ENCODE measurements around the gene SPPL3.

The SPPL3 gene

DNA sequence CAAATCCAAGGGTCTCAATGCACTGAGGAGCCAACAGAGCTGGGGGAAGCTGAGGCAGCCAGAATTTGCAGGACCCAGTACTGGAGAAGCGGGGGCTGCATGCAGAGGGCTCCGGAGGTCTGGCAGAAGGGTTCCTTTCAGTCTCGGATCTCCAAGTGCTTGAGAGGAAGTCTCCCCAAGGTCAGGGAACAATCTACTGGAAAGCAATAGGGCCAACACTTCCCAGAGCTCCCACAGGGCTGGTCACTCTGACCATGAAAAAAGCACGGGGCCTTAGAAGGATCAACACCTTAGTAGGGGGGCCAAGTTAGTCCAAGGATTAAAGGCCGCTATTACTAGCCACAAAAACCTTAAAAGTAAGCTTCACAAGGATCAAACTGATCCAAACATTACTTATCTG, 31.7 kb downstream of the SPPL3 start:
- DNase-seq: no peak

GRCh38 chr12:120870415-120870814, 33.7 kb downstream of the SPPL3 start:
- no peak for DNase-seq

DNA sequence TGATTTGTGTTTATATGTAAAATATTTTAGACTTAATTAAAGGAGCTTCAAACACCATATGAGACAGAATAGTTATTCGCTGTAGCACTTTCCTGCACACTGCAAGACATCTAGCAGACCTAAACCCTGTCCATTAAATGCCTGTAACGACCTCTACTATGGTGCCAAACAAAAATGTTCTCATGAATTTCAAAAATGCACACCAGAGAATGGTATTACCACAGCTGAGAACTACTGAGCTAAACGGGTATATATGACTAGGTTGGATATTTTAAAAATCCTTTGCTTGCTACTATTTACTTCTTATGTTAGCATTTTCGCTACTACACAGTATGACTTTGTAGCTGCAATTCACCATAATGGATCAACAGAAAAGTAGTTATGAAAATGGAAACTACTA, 34.8 kb downstream of the SPPL3 start:
- no peak for DNase-seq

GRCh38 chr12:120866108-120866507, 38.0 kb downstream of the SPPL3 start:
- DNase-seq: no peak

DNA sequence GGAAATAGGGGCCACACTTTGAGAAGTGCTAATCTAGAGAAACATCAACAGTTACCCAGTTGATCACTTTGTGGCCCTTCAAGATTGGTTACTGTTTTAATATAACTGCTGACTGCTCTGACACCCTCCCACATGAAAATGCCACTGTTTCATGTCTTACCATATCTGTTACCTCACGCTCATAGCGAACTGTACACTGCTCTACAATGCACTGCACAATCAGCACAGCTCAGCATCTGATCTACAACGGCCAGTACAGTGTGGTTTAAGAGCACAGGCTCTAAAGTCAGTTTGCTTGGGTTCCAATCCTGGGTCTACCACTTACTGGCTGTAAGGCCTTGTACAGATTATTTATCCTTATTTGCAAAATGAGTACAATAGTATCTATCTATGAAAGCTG, 39.1 kb downstream of the SPPL3 start:
- no peak for DNase-seq

DNA sequence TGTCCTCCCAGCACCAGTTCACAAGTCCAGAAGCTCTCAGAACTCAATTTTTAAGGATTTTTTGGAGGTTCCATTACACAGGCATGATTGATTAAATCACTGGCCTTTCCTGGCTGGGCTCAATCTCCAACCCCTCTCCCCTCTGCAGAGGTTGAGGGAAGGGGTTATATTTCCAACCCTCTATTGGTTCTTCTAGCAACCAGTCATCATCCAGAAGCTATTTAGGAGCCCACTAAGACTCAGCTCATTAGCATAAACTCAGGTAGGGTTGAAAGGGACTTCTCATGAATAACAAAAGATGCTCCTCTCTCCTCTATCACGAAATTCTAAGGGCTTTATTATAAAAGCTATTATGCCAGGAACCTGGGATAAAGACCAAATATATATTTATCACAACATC, 41.5 kb downstream of the SPPL3 start:
- DNase-seq: no peak

DNA sequence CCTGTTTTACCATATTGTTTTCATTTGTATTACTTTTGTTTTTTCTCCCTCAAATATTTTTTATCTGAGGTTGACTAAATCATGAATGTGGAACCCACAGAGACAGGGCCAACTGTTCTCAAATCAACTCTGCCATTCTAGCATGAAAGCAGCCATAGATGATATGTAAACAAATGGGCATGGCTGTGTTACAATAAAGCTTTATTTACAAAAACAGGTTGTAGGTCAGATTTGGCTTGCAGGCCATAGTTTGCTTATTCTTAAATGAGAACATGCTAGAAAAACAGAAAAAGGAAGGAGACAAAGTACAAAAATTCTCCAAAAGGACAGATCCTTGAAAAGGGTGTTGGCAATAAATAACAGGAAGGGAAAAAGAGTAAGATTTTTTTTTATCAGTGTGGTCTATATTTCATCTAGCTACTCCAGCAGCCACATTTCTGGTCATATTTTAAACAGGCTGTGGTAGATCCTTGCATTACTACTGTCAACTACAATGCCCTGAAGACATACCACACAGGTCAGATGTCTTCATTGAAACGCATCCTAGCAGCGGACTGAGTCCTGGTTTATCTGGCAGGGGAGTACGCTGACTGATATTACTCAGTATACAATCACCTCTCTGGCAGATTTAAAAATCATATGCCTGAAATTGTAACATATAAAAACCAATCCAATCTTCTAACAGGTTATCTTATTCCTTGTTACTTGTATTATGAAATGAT, 42.9 kb downstream of the SPPL3 start:
- no peak for DNase-seq

GRCh38 chr12:120858306-120859088, 45.7 kb downstream of the SPPL3 start:
- no peak for DNase-seq

GRCh38 chr12:120856980-120857379, 47.2 kb downstream of the SPPL3 start:
- DNase-seq: no peak

GRCh38 chr12:120855823-120856588, 48.2 kb downstream of the SPPL3 start:
- no peak for DNase-seq

DNA sequence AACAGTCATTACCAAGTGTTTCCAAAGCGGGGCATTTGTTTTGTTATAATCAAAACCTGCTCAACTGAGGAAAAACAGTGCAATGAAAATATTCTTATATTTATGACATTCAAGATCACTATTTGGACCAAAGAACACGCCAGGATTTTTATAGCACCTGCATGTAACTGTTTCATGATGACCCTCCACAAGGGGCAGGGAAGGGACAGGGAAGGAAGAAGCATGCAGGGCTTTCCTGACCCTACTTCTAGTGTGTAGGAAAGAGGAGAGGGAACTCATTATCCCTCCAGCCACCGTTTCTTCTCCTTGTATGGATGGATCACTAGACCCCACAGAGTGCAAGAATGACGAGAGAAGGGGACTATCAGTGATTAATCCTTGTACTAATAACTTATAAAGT, 49.4 kb downstream of the SPPL3 start:
- no peak for DNase-seq

GRCh38 chr12:120853188-120853587, 51.0 kb downstream of the SPPL3 start:
- DNase-seq: no peak

- DNase-seq: no peak
These were observed 52.2 kb downstream of the SPPL3 start for GRCh38 chr12:120851944-120852343.

DNA sequence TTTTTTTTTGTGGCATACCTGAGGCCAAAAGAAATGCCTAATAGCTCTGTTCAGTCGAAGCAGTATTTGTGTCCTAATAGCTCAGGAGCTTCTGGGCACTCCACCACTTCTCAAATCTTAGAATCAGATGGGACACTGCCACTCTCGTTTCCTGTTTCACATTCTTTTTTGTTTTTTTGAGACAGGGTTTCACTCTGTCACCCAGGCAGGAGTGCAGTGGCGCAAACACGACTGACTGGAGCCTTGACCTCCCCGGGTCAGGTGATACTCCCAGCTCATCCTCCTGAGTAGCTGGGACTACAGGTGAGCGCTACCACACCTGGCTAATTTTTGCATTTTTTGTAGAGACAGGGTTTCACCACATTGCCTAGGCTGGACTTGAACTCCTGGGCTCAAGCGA, 52.7 kb downstream of the SPPL3 start:
- no peak for DNase-seq

GRCh38 chr12:120849765-120850164, 54.4 kb downstream of the SPPL3 start:
- no peak for DNase-seq

- DNase-seq: no peak
These were observed 56.3 kb downstream of the SPPL3 start for GRCh38 chr12:120847814-120848213.

DNA sequence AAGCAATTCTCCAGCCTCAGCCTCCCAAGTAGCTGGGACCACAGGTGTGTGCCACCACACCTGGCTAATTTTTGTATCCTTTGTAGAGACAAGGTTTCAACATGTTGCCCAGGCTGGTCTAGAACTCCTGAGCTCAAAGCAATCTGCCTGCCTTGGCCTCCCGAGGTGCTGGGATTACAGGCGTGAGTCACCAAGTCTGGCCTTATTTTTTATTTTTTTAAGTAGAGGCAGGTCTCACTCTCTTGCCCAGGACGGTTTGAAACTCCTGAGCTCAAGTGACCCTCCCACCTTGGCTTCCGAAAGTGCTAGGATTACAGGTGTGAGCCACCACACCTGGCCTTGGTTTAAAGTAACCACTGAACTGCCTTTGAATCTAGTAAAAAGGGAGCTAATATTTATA, 56.8 kb downstream of the SPPL3 start:
- DNase-seq: no peak

DNA sequence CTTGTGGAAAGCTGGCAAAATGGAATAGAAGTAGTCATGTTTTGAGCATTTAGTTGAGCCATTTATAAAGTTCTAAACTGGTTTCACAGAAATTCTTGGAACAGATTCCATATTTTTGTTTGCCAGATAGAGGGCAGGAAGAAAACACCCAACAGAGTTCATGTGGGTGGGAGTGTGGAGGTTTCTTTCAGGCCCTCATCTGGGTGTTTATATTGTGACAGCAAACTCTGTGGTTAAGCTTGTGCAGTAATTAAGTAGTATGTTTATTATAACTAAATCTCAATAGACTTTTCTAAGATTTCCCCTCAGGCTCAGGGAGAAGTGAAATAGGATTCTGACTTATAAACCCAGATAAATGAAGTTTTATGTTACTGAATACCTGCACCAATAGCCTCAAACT, 57.4 kb downstream of the SPPL3 start:
- no peak for DNase-seq

- DNase-seq: no peak
These were observed 58.5 kb downstream of the SPPL3 start for GRCh38 chr12:120845696-120846095.

GRCh38 chr12:120844768-120845449, 59.2 kb downstream of the SPPL3 start:
- no peak for DNase-seq

DNA sequence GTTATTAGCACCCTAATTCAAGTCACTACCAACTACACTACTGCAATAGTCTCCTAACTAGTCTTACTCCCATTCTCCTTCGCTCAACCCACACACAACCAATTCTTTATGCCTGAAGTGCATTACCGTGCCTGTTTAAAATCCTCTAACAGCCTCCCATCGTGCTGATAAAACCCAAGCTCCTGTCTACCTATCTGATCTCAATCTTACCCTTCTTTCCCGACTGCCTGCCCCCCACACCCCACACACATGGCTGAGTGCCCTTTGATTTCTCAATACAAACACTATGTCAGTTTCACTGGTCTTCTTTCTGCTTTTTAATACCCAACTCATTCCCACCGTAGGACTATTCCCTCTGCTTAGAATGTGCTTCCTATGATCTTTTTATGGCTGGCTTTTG, 59.9 kb downstream of the SPPL3 start:
- DNase-seq: no peak

DNA sequence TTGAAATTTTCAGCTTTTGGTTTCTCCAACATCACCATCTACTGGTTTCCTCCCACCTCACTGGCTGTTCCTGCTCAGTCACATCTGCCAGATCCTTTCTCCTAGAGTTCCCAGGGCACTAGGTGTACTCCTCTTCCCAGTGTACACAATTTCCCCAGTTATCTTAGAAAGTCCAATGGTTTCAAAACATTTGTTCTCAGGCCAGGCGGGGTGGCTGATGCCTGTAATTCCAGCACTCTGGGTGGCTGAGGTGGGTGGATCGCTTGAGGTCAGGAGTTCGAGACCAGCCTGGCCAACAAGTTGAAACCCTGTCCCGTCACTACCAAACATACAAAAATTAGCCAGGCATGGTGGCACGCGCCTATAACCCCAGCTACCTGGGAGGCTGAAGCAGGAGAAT, 60.7 kb downstream of the SPPL3 start:
- no peak for DNase-seq

DNA sequence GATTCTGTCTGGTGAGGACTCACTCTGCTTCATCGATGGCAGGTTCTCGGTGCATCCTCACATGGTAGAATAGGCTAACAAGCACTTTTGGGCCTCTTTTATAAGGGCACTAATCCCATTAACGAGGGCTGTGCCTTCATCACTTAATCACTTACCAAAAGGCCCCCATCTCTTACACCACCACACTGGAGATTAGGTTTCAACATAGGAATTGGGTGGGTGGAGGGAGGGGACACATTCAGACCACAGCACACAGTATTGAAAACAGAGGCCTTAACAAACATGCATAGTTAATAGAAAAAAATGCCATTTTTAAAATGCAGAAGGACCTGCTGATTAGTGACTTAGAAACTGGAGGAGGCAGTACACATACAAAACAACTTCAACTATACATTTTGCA, 61.6 kb downstream of the SPPL3 start:
- DNase-seq: no peak

Measured in NCI-H1105 (cell line).